Measurements from ENCODE around the gene DCHS1. TPM values are rescaled to one million over a fixed set of nuclear protein-coding genes. Genes with fewer than 3 reads are reported as not detected.

Gene DCHS1
- total RNA-seq, 1 experiment from 2014 or later, result 0.19 TPM

DNA sequence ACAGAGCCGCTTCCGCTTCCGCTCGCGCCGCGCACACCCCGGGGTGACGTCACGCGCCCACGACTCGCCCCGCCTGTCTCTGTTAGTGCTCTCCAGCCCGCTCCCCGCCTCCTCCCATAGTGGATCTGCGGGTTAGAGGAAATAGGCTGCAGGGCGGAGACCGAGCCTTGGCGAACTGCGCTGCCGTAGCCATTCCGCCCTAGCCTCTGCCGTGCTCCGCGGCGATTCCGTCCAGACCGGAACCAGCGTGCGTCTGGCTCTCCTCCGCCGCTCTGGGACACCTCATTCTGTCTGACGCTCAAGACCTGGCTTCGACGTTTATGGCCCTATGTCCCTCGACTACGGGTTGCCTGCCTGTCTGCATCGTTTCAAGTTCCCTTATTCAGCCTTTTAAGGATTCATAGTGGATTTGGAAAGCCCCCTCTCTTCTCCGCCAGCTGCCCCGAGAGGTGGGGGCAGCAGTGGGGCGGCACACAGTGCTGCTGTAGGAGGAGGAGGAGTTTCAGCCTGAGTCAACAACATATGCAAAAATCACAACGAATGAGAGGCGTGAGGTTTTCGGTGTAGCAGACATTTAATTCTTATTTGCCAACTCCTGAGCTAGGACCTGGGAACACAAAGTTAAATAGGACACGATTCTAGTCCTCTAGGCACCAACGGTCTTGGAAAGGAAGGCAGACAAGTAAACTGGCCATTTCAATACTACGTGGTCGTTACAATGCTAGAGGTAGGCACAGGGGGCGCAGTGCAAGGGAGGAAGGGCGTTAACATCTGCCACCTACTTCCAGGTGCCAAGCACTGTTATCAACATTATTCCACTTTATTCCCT lies 43.2 kb downstream of the DCHS1 start, which contains the start of gene TAF10:
Gene TAF10 (minus strand): TSS at position 4 of the 829 bp plus-strand sequence. CDS start 27 bp downstream, outside the sequence.
- DNase-seq (ENCODE audit: low spot score), result peak; percentile 97

DNA sequence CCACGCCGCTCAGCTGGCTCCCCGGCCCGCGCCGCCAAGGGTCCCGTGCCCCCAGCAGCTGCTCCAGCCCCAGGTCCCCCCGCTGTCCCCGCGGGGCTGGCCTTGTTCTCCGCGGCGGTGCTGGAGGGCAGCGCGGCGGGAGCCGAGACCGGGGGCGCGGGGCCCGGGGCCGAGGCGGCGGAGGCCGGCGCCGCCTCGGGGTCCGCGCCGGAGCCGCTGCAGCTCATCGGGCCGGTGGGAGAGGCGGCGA lies 43.7 kb downstream of the DCHS1 start:
- DNase-seq (ENCODE audit: low spot score), result no peak

DNA sequence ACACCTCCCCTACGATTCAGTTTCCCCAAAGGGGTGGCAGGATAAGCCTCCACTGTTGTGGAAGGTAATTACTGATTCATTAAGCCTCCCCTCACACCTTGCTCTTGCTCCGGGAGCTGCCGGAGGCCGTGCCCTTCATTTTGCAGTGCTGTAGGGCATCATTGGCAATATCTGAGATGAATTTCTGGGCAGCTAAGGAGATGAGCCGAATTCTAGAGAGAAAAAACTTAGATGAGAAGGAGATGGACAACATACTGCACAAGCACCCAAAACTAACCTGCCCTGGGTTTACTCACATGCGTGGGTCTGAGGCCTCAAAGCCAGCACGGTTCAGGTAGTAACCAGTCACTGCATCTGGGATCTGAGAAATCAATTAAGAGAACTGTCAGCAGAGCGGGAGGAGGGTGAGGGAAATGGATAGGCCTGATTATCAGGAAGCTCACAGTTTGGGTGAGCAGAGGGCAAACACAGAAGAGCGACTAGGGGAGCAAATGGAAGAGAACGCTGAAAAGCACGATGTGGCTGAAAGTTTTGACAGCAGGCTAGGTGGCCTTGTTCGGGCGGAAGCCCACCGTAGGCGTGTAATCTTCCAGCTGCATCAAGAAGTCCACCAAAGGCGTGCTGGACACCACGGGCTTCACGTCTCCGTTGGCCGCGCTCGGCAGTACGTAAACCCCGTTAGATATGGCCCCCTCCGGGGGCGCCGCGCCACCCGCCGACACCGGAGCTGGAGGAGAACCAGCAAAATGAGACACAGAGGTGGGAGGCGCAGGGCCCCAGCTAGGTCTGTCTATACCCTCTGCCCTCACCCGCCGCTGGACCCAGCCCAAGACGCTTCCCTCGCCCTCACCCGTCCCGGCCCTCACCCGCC lies 44.3 kb downstream of the DCHS1 start:
- DNase-seq (ENCODE audit: low spot score), result no peak

DNA sequence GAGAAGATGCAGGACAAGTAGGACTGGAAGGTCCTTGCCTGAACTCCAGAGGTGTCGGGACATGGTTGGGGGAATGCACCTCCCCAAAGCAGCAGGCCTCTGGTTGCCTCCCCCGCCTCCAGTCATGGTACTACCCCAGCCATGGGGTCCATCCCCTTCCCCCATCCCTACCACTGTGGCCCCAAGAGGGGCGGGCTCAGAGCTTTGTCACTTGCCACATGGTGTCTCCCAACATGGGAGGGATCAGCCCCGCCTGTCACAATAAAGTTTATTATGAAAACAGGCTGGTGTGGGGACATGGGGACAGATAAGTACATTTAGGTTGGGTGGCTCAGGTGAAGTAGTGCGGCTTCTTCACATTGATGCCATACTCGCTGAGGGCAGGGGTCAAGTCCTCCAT lies 45.0 kb downstream of the DCHS1 start:
- no peak for DNase-seq (ENCODE audit: low spot score)

DNA sequence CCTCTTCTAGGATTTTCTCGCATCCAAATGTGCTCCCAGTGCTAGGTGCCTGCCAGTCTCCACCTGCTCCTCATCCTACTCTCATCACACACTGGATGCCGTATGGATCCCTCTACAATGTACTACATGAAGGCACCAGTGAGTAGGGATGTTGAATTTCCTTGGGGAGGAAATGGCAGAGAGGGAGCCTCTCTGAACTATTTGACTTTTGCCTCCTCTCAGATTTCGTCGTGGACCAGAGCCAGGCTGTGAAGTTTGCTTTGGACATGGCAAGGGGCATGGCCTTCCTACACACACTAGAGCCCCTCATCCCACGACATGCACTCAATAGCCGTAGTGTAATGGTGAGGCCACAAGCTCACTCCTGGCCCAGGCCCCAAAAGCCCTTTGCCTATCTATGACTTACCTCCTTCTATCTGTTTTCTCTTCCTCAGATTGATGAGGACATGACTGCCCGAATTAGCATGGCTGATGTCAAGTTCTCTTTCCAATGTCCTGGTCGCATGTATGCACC lies 46.0 kb downstream of the DCHS1 start:
- DNase-seq (ENCODE audit: low spot score), result no peak

DNA sequence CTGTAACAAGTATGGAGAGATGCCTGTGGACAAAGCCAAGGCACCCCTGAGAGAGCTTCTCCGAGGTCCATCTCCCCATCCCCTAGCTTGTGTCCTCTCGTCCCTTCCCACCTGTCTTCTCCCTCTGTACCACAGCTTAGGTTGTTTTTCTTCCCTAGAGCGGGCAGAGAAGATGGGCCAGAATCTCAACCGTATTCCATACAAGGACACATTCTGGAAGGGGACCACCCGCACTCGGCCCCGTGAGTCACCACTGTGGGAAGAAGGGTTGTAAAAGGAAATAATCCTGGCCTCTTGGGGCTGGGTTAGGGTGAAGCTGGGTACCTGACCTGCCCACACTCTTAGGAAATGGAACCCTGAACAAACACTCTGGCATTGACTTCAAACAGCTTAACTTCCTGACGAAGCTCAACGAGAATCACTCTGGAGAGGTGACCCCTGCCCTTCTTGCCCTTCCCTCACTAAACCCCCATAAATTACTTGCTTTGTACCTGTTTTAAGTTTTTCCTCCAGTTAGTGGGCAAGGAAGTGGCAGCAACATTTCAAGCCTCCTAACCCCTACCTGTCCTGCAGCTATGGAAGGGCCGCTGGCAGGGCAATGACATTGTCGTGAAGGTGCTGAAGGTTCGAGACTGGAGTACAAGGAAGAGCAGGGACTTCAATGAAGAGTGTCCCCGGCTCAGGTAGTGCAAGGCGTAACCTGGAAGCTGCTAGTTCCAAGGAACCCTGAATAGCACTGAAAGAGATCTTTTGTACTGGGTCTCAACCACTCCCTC lies 46.7 kb downstream of the DCHS1 start:
- DNase-seq (ENCODE audit: low spot score), result no peak

DNA sequence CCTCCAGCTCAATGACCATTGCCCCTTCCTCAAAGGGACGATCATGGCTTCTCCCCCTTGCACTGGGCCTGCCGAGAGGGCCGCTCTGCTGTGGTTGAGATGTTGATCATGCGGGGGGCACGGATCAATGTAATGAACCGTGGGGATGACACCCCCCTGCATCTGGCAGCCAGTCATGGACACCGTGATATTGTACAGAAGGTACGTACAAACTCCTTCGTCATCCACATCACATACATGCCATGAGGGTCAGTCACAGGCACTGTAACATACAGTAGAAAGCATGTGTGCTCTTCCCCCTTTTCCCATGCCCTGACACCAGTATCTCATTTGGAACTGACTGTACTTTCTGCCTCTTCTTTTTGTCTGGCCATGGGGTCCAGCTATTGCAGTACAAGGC lies 47.6 kb downstream of the DCHS1 start:
- no peak for DNase-seq (ENCODE audit: low spot score)

DNA sequence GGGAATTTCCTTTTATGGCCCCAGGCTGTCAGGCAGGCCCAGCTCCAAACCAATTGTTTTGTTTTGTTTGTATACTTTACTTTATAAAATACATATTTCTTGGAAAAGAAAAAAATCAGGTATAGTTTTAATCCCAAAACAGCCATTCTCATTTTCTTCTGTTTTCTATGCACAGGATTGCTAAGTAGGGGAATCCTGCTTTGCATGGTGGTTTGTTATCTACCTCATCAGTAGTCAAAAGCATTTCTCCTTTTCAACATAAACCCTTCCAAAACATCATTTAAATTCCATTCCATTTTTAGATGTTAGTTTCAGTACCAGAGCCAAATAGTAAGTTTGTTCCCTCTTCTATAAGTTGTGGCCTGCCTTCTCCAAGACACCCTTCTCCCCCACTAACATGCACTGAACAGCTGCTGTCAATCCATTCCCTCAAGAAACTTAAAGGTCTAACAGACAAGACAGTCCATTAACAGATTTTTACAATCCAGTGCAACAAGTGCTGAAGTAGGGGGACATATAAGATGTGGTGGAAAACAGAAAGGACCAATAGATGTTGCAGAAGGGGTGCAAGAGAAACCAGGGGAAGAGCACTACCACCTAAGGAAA lies 48.3 kb downstream of the DCHS1 start:
- no peak for DNase-seq (ENCODE audit: low spot score)

DNA sequence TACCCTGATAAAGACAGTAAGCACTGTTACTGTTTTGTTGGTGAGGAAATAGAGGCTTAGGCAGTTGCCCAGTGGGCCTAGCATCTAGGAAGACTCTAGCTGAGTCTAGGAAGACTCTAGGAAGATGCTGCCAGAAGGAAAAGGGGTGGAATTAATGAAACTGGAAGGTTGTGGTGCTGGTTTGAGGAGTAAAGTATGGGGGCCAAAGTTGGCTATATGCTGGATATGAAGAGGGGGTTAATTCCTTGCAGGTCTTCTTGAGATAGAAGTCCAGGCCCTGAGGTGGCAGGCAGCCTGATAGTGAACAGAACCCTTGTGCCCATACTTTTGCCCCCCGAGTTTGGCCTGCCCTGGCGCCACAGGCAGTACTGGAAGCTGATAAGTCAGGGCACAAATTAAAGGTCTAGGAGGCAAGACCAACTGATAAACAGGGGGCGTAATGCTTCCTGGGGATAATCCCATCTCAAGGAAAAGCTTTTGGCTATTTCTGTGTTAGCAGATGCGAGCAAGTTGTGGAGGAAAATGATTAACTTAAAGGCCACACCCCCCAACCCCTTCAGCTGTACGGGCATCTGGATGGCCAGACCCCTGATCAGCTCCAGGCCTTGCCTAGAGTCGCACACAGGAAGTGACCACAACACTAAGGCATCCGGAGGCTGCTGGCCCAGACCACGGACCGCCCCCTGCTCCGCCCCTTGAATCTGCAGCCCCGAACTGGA lies 49.0 kb downstream of the DCHS1 start:
- peak; percentile 97 for DNase-seq (ENCODE audit: low spot score)

DNA sequence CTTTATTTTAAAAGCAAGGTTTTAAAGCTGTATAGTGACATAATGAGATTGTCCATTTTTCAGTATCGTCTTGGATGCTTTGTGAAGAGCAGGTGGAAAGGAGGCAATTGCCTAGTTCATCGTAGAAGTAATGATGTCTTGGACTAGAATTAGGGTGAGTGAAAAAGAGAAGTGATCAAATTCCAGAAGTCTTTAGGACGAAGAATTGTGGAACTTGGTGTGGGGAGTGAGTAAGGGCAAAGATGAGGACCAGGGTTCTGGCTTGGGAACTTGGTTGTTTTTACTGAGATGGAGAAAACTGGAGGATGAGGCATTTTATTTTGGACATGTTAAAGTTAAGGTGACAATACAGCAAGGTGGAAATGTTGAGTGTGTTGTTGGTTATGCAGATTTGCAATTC lies 50.8 kb downstream of the DCHS1 start:
- no peak for DNase-seq (ENCODE audit: low spot score)

DNA sequence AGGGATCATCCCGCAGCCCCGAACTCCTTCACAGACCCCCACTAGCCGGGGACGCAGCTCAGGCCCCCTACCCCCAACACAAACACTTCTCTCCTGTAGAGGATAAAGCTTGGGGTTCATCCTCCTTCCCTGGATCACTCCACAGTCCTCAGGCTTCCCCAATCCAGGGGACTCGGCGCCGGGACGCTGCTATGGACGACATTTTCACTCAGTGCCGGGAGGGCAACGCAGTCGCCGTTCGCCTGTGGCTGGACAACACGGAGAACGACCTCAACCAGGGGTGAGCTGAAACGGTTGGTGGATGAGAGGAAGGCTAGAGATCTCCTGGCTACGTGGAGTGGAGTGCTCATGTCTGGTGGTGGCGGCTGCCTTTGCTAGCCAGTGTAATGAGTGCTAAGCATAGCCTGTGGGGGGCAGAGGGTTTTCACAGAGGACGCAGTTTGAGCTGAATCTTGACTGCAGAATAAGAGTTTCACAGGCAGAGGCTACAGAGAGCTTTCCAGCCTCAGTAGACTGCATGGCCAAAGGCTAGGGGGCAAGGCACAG lies 51.5 kb downstream of the DCHS1 start:
- peak; percentile 52 for DNase-seq (ENCODE audit: low spot score)

DNA sequence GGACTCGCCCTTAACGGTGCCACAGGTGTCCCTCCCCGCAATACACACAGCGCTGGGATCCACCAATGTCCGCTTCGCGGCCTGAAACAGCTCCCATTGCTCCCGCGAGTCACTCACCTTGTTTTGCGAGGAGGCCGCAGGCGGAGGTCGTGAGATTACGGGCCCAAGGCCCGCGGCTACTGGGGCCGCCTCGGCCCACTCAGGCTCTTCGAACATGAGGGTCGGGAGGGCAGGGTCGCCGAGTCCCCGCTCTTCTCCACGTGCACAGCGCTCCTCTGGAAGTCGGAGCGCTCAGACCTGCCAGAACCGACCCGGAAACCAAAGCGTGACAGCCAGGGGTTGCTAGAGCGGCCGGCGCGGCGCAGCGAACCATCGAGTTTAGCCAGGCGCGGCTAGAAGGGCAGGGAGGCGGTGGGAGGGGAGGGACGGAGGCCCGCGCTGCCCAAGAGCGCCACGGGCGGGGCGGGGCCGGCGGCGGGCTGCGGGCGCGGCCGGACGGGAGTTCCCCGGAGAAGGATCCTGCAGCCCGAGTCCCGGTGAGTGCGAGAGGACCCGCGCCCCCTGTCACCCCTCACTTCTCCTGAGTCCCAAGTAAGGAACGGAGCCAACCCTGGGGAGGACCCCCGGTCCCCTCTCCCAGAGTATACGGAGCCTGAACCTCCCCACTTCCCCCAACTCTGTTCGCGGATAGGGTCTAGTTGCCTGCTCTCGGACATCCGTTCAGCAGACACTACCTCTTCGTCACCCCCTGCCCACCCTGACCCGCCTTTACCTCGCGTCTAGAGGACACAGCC lies 52.1 kb downstream of the DCHS1 start, which contains the start of the genes ILK and RRP8:
Gene ILK (plus strand): TSS at position 488 of the 794 bp plus-strand sequence. CDS start 498 bp downstream, outside the sequence.
Gene RRP8 (minus strand): TSS at position 330 of the 794 bp plus-strand sequence. CDS start 114 bp downstream, at position 216.
- DNase-seq (ENCODE audit: low spot score), result peak; percentile 88

DNA sequence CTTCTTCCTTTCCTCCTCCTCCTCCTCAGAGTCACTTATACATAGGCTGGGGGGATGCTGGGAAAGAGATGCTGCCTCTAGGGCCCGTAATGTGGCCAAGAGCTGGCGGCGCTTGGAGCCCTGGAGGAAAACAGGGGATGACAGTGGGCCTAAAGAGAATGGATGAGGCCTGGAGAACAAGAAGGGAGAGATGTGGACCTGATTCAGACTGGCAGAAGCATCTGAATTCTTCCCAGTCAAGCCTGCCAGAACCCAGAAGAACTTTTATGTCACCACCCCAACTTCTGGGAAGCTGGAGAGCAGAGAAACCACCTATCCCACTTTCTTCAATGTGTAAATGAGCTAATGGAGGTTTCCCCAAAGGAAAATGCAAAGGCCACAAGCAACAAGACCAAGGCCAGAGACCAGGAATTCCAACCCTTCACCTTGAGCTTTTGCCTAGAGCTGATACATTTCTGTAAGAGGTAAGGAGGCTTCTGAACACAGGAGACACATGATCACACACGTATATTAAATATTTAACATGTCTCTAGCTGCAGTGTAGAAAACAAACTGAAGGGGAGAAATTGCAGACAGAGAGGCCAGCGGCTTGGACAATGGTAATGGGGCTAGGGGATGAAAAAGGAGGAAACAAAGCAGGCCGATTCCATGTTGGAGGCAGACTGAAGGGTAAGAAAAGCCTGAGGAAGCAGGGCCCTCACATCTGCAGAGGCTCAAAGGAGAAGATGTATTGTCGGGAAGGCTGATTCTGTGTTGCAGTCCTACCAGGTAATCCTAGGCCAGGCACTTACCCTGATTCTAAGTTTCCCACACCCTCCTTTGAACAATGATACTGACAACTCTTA lies 53.3 kb downstream of the DCHS1 start:
- DNase-seq (ENCODE audit: low spot score), result no peak

DNA sequence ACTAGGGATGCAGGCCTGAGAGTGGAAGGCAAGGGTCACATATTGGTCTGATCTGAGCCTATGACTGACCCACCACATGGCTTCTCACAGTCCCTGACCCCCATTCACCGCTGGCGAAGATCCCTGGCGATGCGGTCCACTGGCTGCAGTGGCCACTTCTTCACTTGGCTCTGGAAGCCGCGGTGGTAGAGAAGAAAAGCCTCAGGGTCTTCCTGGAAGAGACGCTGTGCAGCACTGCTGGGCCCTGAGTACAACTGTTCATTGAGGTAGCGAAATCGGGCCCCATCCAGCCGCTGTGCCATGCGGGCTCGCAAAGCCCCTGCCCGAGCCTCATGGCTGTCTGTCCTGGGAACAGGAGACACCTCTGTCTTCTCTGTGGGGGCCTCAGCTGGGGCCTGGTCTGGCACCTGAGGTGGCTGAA lies 54.6 kb downstream of the DCHS1 start:
- no peak for DNase-seq (ENCODE audit: low spot score)

DNA sequence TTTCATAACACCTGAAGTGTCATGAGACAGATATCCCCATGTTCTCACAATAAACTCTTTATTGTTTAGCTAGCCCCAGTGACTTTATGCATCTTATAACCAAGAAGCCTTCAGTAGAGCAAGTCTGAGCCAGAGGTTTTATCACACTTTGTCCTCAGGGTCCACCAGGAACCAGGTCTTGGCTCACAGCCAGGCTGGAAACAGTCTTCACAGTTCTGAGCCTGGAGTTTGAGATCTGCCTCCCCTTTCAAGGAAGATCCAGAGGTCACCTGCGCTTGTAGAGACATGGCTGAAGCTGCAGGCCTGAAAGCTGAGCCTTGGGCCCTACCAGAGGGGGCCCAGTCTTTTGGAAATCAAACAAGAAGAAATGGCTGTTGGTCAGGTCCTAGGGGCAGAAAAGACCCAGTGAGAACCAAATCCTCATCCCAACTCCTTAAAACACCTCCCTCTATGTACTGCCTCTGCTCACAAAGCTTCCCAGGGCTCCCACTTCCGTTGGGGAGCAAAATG lies 55.7 kb downstream of the DCHS1 start:
- DNase-seq (ENCODE audit: low spot score), result no peak

DNA sequence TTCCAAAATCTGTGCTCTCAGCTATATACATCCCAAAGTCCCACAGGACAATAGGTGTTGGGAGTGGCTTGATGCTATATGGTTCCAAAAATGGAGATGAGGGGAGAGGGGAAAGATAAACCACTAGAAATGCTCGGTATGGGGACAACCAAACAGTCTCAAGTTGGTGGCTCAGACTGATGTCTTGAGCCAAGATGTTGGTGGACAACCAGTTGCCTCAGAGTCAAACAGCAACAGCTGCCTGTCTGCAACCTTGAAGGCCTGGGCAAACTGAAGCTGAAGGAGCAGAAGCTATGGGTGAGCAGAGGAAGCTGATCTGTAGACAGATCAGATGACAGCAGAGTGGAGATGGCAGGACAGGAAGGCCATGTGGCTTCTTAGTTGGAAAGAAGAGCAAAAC lies 56.2 kb downstream of the DCHS1 start:
- DNase-seq (ENCODE audit: low spot score), result no peak

DNA sequence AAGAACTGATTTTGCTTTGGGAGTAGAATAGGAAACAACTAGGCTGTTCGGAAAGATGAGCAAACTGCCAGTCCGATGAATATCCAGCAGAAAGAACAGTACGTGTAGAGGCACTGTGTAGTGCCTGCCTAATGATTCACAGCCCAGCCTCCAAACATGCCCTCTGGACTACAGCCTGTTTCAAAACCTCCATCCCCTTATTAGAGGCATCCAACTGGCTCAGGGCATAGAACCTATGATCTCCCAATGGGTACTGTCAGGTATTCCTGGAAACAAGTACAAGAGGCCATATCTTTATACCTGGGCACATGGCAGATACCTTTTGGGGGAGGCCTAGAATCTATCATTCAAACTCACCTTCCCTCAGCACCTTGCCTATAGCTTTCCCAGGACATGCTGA lies 57.1 kb downstream of the DCHS1 start:
- no peak for DNase-seq (ENCODE audit: low spot score)

DNA sequence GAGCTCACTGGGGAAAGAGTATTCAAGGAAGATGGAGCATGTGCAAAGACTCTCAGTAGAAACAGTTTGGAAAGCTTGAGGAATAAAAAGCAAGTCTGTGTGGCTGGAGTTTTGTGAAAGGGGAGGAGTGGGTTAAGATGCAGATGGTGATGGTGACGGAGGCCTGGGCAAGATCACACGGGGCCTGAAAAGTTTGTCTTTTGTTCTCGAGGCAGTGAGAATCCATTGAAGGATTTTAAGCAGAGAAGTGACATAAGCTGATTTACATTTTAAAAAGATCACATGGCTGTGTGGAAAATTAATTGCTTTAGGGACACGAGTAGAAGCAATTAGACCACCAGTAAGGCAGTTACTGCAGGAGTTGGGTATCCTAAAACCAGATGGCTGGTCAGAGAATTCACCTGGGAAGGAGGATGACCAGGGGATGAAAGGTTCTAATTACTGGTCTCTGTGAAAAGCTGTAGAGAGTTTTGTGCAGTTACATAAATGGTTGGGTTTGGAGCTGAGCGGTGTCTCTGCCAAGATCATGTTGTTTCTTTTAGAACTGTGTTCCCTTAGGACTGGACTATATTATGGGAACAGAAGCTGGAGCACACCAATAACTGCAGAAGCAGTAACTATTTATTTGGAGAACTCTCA lies 59.3 kb downstream of the DCHS1 start:
- DNase-seq (ENCODE audit: low spot score), result no peak

Measured in H4 (cell line).